HepG2 (cell line): Measurements from ENCODE around the gene GSPT1. TPM values are rescaled to one million over a fixed set of nuclear protein-coding genes. Genes with fewer than 3 reads are reported as not detected.

Experiments used
- ATAC-seq: fragments of 200-7000 bp; cut with Tn5 transposase; 3 replicates; pipeline ENCODE4 v1.9.1; 2020; ENCODE audit warnings: mild to moderate bottlenecking, moderate library complexity
- BruUV-seq: library from RNA; stranded (reverse); fragments of 400-500 nt; replicated peaks from 2 replicates; lab custom pipeline; 2021; lab: Mats Ljungman, UMichigan
- CTCF ChIA-PET: fragments of 300-600 bp; formaldehyde crosslinking; extraction: SDS; loops from one replicate; lab custom pipeline; 2021; ENCODE audit warnings: low total read pairs, inconsistent platforms, low intra/inter-chr PET ratio; lab: Yijun Ruan, JAX
- POLR2A ChIA-PET: fragments of 350-600 bp; sonication (Branson Sonifier 250); formaldehyde crosslinking; loops from one replicate; lab custom pipeline; 2020; ENCODE audit warnings: antibody characterized with exemption, inconsistent platforms; lab: Yijun Ruan, JAX
- DNase-seq: peaks from one replicate; pipeline ENCODE4 v3.0.0-alpha.2; 2015; ENCODE audit warnings: low spot score
- FAIRE-seq: peaks from 3 replicates; lab custom pipeline; 2011; peaks lifted over from hg19 to GRCh38; lab: Jason Lieb, UNC
- H2AFZ ChIP-seq: one replicate; pipeline ENCODE4 v1.6.1; 2011; ENCODE audit warnings: low read length, inconsistent platforms
- H3K27ac ChIP-seq: fragments of 300-600 bp; 3 replicates; pipeline ENCODE4 v1.8.0; 2011; ENCODE audit warnings: mixed run types, mild to moderate bottlenecking, mixed read lengths, low read length, inconsistent platforms; ENCODE audit not compliant: insufficient read depth; ENCODE audit errors: extremely low read length
- H3K27me3 ChIP-seq, 2 experiments: fragments of 200-600 bp in 1 of 2; 2 replicates in 1 of 2; 3 replicates in 1 of 2; pipeline versions ENCODE4 v1.6.0 to v1.8.0; 2011; ENCODE audit warnings: low read length in 2 of 2, mild to moderate bottlenecking in 2 of 2, moderate library complexity in 2 of 2, inconsistent platforms in 1 of 2; ENCODE audit not compliant: insufficient read depth in 2 of 2, control insufficient read depth in 1 of 2
- H3K36me3 ChIP-seq, 2 experiments: fragments of 200-600 bp in 1 of 2; replicated peaks in 1 of 2; 2 replicates in 1 of 2; 3 replicates in 1 of 2; pipeline versions ENCODE4 v1.5.1 to v1.8.0; 2011; ENCODE audit warnings: low read length in 2 of 2, inconsistent platforms in 1 of 2; ENCODE audit not compliant: insufficient read depth in 2 of 2, control insufficient read depth in 1 of 2
- H3K4me1 ChIP-seq: 2 replicates; pipeline ENCODE4 v1.5.1; 2012; ENCODE audit warnings: low read length, inconsistent platforms; ENCODE audit not compliant: insufficient read depth
- H3K4me2 ChIP-seq: 2 replicates; pipeline ENCODE4 v1.6.0; 2011; ENCODE audit warnings: low read depth, low read length, inconsistent platforms
- H3K4me3 ChIP-seq, 3 experiments: fragments of 200-600 bp in 1 of 3; sonication (generic), shearing (Covaris generic) in 1 of 3; replicated peaks in 1 of 3; 2 replicates each; pipeline ENCODE4 v1.5.1; 2011 to 2016; ENCODE audit warnings: low read length in 3 of 3, inconsistent platforms in 2 of 3, low read depth in 2 of 3, mild to moderate bottlenecking in 2 of 3, control low read depth in 1 of 3, mixed read lengths in 1 of 3; ENCODE audit not compliant: insufficient read depth in 1 of 3
- H3K79me2 ChIP-seq: one replicate; pipeline ENCODE4 v1.6.1; 2011; ENCODE audit warnings: low read length, inconsistent platforms; ENCODE audit not compliant: insufficient read depth
- H3K9ac ChIP-seq: 2 replicates; pipeline ENCODE4 v1.6.0; 2011; ENCODE audit warnings: mild to moderate bottlenecking, low read depth, low read length, inconsistent platforms; ENCODE audit not compliant: insufficient read depth
- H3K9me3 ChIP-seq: 2 replicates; pipeline ENCODE4 v1.5.1; 2012; ENCODE audit warnings: mild to moderate bottlenecking, low read length
- H4K20me1 ChIP-seq: 2 replicates; pipeline ENCODE4 v1.6.0; 2011; ENCODE audit warnings: inconsistent platforms, mild to moderate bottlenecking, low read length, moderate library complexity; ENCODE audit not compliant: insufficient read depth
- CEBPB ChIP-seq: IDR thresholded peaks from 2 replicates; pipeline ENCODE4 v1.6.1; 2011; ENCODE audit warnings: low read depth, low read length, improper control_type of control experiment, borderline replicate concordance
- CEBPG ChIP-seq: IDR thresholded peaks from 2 replicates; pipeline ENCODE4 v1.6.1; 2016
- POLR2AphosphoS5 ChIP-seq: IDR thresholded peaks from 2 replicates; pipeline ENCODE4 v1.6.1; 2012; ENCODE audit warnings: low read depth, low read length
- RBM22 ChIP-seq: fragments of 200-400 bp; formaldehyde crosslinking; optimal IDR thresholded peaks from 2 replicates; pipeline ENCODE3; 2017; ENCODE audit warnings: mild to moderate bottlenecking, low read length, moderate library complexity
- RXRA ChIP-seq: sonication (generic); formaldehyde crosslinking; IDR thresholded peaks from 2 replicates; pipeline ENCODE4 v1.5.1; 2020; ENCODE audit warnings: missing genetic modification reagents
- SMC3 ChIP-seq: IDR thresholded peaks from 2 replicates; pipeline ENCODE4 v1.6.1; 2011; ENCODE audit warnings: low read length, improper control_type of control experiment
- ZNF546 ChIP-seq: sonication (generic); formaldehyde crosslinking; conservative IDR thresholded peaks from 2 replicates; pipeline ENCODE4 v1.8.1; 2023; ENCODE audit warnings: mild to moderate bottlenecking, missing genetic modification reagents
- WGBS: methylation state at CpG from one replicate; pipeline ENCODE4 v1.1.6; 2017; ENCODE audit warnings: low lambda C conversion rate; 5-methylcytosine and 5-hydroxymethylcytosine counted together
- in situ Hi-C: cut with HindIII; loops from 2 replicates; pipeline ENCODE4 v1.10.0; 2017; ENCODE audit warnings: low pct_unique_long_range_greater_than_20kb; ENCODE audit not compliant: extremely low pct_ligation_motif_present
- intact Hi-C: fragments of 100-400 bp; cut with micrococcal nuclease; formaldehyde crosslinking; loops from one replicate; pipeline ENCODE4 v1.10.0; 2022; ENCODE audit not compliant: unreplicated experiment
- polyA plus RNA-seq, 8 experiments: library from polyadenylated mRNA; depleted of rRNA in 3 of 8; stranded (reverse) in 7 of 8; unstranded in 1 of 8; fragments of >200 nt; fragmentation: Illumina TruSeq in 4 of 8; extraction: Trizol in 4 of 8; gene quantifications; 2 replicates each; pipeline versions ENCODE4 v1.2.1 to v1.2.3, GENCODE V29; 2011 to 2016; ENCODE audit warnings: low read depth in 4 of 8, missing spikeins in 1 of 8, mixed read lengths in 1 of 8; ENCODE audit not compliant: insufficient read depth in 1 of 8
- total RNA-seq, 5 experiments: library from RNA; depleted of rRNA; stranded (reverse); fragments of >200 nt; fragmentation: Illumina TruSeq; extraction: Trizol; gene quantifications; 2 replicates each; pipeline ENCODE4 v1.2.3, GENCODE V29; 2016; ENCODE audit warnings: low read depth in 1 of 5

The GSPT1 gene
- total and polyA plus RNA-seq, 2 of the 13 experiments (the other 11 are each of a cell fraction or from before 2014, with no cell fraction given), result 120 to 316 TPM

DNA sequence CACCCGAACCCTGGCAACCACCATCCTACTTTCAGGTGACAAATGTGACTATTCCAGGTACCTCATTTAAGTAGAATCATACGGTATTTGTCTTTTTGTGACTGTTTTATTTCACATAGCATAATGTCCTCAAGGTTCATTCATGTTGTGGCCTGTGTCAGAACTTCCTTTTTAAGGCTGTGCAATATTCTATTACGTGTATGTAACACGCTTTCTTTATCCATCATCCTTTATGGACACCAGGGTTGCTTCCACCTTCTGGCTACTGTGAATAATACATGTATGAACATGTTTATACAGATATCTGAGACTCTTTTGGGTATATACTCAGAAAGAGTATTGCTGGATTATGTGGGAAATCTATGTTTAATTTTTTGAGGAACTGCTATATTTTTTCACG, 35.7 kb downstream of the GSPT1 start:
- no peaks in the 10 kb centered on the region for H3K4me1 ChIP-seq
- in situ Hi-C loops (no loop called here), intact Hi-C loops (no loop called here)
- TF ChIP-seq SMC3 (peak; percentile 10; the same call in 1 of the 2 replicates), RXRA (CRISPR knock-in tag) (no peak)
- TSS peak; percentile 19 for BruUV-seq
- H3K4me2 ChIP-seq, result no peak overlapping the region
- H3K27me3 ChIP-seq, result no peaks in the 10 kb centered on the region
- H3K9me3 ChIP-seq, result no peaks in the 10 kb centered on the region
- DNase-seq (no peak), ATAC-seq (peak; percentile 39; the same call in 2 of the 3 replicates), FAIRE-seq (no peak)
- H3K27ac ChIP-seq, result no peak overlapping the region
- H4K20me1 ChIP-seq, result no peaks in the 10 kb centered on the region
- CTCF ChIA-PET, result no interaction called here
- H3K4me3 ChIP-seq, result no peak overlapping the region
- peaks cover 2% of the 10 kb centered on the region for H3K79me2 ChIP-seq
- 98% methylated on average over 5 of the region's 5 CpGs for WGBS
- peaks cover 37 to 90% of the 10 kb centered on the region in 2 experiments for H3K36me3 ChIP-seq
- POLR2A ChIA-PET, result no interaction called here
- no peak overlapping the region for H3K9ac ChIP-seq
- no peak overlapping the region for H2AFZ ChIP-seq

GRCh38 chr16:11877374-11877773, 38.4 kb downstream of the GSPT1 start:
- ChIA-PET POLR2A (no interaction called here), CTCF (no interaction called here)
- BruUV-seq, result no TSS peak
- Histone ChIP-seq H3K4me1 (no peaks in the 10 kb centered on the region), H3K27me3 (no peaks in the 10 kb centered on the region), H2AFZ (no peak overlapping the region), H3K4me2 (no peak overlapping the region), H4K20me1 (no peaks in the 10 kb centered on the region), H3K4me3 (no peak overlapping the region), H3K9me3 (no peaks in the 10 kb centered on the region), H3K27ac (no peak overlapping the region), H3K9ac (no peak overlapping the region), H3K79me2 (peaks cover 3% of the 10 kb centered on the region), H3K36me3 (peaks cover 32 to 86% of the 10 kb centered on the region in 2 experiments)
- WGBS, result 96% methylated on average over 5 of the region's 5 CpGs
- peak; percentile 61 for TF ChIP-seq RBM22
- TF ChIP-seq CEBPG (CRISPR knock-in tag), result peak; percentile 40; the same call in 1 of the 2 replicates
- no peak for TF ChIP-seq ZNF546 (CRISPR knock-in tag)
- TF ChIP-seq CEBPB, result peak; percentile 91
- peak; percentile 25; the same call in 1 of the 2 replicates for TF ChIP-seq POLR2AphosphoS5
- no peak for DNase-seq
- no peak for FAIRE-seq
- ATAC-seq, result no peak
- intact Hi-C loops, result no loop called here
- in situ Hi-C loops, result no loop called here
